LNCaP clone FGC (cell line): ENCODE measurements around the gene SHF.

Experiments used
- DNase-seq: peaks from one replicate; pipeline ENCODE4 v3.0.0-alpha.2; 2011; ENCODE audit warnings: low read depth
- H3K4me3 ChIP-seq: 2 replicates; pipeline ENCODE4 v1.5.1; 2011; ENCODE audit warnings: mild to moderate bottlenecking, low read depth, low read length, control low read depth
- TF ChIP-seq, protein P1 (sequence below): IDR thresholded peaks from 2 replicates; pipeline ENCODE4 v1.5.1; 2012; ENCODE audit warnings: mild to moderate bottlenecking; ENCODE audit not compliant: control insufficient read depth, insufficient read depth; ENCODE audit errors: extremely low read depth

The SHF gene

DNA sequence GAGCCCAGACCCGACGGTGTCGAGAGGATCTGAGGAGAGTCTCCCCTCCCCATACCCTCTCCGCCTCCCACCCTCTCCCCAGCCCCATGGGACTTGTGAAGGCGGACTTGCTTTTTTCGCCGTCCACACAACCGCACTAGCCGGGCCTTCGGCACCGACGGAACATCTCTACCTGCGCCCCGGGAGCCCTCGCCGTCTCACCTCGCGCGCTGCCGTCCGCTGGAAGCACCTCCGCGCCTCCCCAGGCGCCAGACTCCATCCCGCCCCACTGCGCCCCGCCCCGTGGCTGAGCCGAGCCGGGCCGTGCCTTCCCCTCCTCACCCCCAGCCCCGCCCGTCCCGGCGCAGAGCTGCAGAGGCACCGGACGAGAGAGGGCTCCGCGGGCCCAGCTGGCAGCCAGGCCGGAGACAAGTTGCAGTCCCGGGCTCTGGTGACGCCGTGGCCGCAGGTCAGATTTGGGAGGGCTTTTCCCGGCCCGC is 58.1 kb downstream of the SHF start, which contains the start of the genes DUOX1 and DUOXA1:
Gene DUOX1, plus strand, starts transcription at position 344 of the 479 bp plus-strand sequence. CDS start 1,973 bp downstream, outside the sequence.
Gene DUOXA1, minus strand, starts transcription at position 229 of the 479 bp plus-strand sequence. CDS start 6,865 bp downstream, outside the sequence.
- H3K4me3 ChIP-seq = no peak within 1 kb of the TSS
- TF ChIP-seq, protein P1, sequence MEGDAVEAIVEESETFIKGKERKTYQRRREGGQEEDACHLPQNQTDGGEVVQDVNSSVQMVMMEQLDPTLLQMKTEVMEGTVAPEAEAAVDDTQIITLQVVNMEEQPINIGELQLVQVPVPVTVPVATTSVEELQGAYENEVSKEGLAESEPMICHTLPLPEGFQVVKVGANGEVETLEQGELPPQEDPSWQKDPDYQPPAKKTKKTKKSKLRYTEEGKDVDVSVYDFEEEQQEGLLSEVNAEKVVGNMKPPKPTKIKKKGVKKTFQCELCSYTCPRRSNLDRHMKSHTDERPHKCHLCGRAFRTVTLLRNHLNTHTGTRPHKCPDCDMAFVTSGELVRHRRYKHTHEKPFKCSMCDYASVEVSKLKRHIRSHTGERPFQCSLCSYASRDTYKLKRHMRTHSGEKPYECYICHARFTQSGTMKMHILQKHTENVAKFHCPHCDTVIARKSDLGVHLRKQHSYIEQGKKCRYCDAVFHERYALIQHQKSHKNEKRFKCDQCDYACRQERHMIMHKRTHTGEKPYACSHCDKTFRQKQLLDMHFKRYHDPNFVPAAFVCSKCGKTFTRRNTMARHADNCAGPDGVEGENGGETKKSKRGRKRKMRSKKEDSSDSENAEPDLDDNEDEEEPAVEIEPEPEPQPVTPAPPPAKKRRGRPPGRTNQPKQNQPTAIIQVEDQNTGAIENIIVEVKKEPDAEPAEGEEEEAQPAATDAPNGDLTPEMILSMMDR = no peak
- no peak for DNase-seq

DNA sequence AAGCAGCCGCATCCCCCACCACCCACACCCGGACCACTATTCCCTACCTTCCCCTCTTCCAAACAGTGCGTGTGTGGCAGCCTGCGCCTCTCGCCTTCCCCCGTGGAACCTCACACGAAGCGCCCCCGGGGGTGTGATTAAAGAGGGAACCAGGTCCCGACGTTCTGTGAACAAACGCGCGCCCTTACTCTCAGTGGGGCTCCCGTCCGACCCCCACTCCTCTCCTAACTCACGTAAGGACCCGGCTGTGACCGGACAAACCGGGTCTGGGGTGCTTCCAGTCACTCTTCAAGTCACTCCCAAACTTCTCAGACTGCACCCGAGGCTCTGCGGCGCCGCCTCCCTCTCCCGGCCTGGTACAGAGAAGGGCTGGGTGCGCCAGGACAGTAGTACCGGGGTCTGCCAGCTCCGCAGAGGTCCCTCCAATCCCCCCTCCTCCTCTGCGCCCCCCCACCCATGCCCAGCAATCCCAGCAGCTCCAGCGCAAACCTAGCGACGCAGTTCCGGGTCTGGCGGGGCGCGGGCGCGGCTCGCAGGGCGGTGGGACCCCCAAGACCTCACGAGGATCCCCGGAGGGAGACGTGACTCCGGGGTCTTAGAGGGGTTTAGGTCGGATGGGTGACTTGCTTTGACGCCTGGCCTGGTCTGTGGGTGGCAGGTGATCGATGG is 58.7 kb downstream of the SHF start:
- TF ChIP-seq, protein P1 = no peak
- DNase-seq = no peak

DNA sequence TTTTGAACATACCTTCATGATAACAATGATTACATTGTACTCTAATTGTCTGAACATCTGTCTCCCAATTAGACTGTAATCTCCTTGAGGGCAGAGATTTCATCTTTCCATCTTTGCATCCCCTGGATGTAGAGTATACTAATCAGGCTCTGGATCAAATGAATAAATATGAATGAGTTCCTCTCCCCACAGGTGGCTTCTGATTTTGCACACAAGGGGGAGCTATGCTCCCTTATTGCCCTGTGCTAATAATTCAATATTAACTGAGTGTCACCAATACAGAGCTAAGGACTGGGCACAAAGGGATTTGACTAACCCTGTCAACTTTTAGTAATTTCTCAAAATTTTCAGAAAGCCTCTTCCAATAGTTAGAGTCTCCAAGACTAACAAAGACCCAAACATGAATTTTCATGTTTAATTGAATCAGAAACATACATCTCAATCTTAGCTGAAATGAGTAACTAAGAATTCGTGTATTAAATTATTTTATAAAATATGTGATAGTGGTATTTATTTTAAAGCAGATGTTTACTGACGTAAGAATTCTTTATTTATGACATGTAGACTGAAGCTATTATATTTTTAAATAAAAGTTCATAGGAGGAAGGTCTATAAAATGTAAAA is 61.1 kb downstream of the SHF start:
- no peak overlapping the region for H3K4me3 ChIP-seq

More for the DNA sequence above, 58.7 kb downstream of the SHF start:
- no peak overlapping the region for H3K4me3 ChIP-seq

DNA sequence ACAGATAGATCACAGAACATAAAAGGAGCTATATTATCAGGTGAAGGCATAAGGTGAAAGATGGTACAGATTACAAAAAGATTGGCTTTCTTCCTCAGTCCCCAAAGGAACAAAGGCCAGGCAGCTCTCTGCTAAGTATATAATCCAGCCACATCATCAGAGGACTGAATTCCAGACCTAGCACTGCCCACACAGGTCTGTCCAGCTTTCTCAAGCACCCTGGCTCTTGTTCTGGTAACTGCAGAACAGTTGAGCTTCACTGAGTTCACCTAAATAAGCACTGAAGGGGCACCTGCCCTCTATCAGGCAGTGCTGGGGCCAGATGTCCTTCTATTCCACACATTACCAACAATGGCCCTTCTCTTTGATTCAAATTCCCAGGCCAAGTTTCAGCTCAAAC is 64.4 kb downstream of the SHF start:
- no peak for DNase-seq
- TF ChIP-seq, protein P1 = no peak

More for the DNA sequence above, 61.1 kb downstream of the SHF start:
- no peak for DNase-seq
- TF ChIP-seq, protein P1 = peak; percentile 71

DNA sequence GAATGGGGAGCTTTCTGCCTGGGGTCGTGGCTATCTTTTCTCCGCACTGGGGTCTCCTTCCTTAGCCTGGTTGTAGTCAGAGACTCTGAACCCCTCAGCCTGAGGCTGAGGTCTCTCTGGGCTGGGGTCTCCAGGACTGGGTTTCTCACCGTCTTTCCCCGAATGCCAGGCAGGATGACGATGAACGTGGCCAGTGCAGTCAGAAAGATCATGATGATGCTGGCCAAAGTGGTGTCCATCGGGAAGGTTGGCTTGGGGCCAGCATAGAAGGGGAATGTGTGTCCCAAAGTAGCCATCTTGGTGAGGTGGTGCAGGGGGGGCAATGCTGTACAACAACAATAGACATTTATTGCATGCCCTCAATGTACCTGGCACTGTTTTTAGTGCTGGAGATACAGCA is 65.0 kb downstream of the SHF start:
- TF ChIP-seq, protein P1 = no peak
- no peak overlapping the region for H3K4me3 ChIP-seq
- DNase-seq = no peak

More for the DNA sequence above, 64.4 kb downstream of the SHF start:
- no peak overlapping the region for H3K4me3 ChIP-seq

DNA sequence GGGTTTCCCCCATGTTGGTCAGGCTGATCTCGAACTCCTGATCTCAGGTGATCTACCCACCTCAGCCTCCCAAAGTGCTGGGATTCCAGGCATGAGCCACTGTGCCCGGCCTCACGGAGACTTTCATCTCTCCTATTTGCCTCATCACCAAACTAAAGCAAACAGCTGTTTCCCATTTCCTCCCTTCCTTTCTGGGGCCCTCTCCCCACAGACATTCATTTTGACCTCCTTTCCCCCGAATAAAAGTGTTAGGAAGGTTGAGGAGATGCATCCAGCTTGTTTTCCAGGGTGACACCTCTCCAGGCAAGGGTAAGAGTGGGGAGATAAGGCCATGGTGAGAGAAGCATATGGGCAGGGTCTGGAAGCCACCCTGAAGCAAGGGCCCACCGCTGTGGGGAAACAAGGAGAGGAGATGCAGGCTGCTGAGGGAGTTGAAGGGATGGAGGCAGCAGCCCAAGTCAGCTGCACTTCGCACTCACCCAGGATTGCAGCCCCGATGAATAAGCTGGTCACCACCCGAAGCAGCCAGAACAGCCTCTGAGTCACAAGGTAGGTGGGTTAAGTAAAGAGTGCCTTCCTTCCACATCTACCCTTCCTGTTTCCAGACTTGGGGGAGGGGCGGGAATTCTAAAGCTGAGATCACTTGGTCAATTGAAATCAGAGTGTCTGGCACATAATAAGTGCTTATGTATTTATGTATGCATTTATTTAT is 65.9 kb downstream of the SHF start:
- TF ChIP-seq, protein P1 = no peak
- H3K4me3 ChIP-seq = no peak overlapping the region
- DNase-seq = no peak
